ENCODE measurements around the gene GPR4. TPM values are rescaled to one million over a fixed set of nuclear protein-coding genes. Genes with fewer than 3 reads are reported as not detected.
A peak's percentile ranks its signal among the peaks of the same experiment; 100 is the strongest.
"Not testable (repeated sequence)": the region's sequence is repeated elsewhere in the genome, so short reads cannot be mapped to it uniquely, and the experiment has no call there.

GPR4 gene
- total RNA-seq, 3 donors from 2014 or later = 1.1 to 8.8 (median 1.2) TPM

DNA sequence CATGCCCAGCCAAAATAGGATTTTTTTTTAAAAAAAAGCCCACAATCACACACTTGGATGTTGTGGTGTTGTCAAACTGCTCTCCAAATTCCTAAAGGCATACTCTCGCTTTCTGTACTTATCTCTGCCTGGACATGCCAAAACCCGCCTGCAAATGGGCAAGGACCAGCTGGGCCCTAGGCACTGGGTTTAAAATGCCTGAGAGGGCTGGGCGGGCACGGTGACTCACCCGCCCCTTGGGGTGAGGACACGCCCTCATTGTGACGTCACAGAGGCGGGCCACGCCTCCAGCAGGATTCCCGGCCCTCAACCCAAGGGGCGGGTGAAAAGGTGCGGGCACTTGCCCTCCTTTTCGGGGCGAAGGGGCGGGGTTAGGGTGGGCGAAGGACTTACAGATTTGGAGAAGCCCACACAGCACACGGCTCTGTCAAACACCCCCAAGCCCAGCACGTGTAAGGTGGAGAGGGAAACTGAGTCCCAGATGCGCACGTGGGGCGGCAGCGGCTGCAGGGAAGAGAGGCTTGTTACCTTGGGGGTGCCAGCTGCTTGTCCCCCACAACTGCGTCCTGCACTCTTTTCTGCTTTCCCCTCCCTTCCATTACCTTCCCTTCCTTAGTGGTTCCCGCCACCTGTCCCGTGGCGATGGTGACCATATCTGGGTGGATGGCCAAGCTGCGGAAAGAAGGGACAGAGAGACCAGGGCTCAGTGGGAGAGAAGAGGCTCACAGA lies 30.6 kb upstream of the GPR4 start:
- no peaks in the 10 kb centered on the region for H3K4me1 ChIP-seq
- H3K27me3 ChIP-seq = no peaks in the 10 kb centered on the region
- no peaks in the 10 kb centered on the region for H3K9me3 ChIP-seq
- H3K36me3 ChIP-seq = no peaks in the 10 kb centered on the region
- DNase-seq (ENCODE audit: low spot score in 2 of 2) = peak; percentile 68 to 71
- H3K27ac ChIP-seq = peak overlapping the region; percentile 3 to 72
- no peak overlapping the region for H3K4me3 ChIP-seq
- intact Hi-C loops (cut with DNase I; ENCODE audit: low total_unique reads) = loop anchor here (10.0 kb wide), 1 partner anchor 108 kb away; no protein-coding TSS in a partner anchor
- TF ChIP-seq POLR2A (IDR thresholded peaks at IDR 0.05) (no peak), POLR2AphosphoS5 (IDR thresholded peaks at IDR 0.05) (peak in 1 of 3 donors; percentile 19)
- TF ChIP-seq, protein P1, sequence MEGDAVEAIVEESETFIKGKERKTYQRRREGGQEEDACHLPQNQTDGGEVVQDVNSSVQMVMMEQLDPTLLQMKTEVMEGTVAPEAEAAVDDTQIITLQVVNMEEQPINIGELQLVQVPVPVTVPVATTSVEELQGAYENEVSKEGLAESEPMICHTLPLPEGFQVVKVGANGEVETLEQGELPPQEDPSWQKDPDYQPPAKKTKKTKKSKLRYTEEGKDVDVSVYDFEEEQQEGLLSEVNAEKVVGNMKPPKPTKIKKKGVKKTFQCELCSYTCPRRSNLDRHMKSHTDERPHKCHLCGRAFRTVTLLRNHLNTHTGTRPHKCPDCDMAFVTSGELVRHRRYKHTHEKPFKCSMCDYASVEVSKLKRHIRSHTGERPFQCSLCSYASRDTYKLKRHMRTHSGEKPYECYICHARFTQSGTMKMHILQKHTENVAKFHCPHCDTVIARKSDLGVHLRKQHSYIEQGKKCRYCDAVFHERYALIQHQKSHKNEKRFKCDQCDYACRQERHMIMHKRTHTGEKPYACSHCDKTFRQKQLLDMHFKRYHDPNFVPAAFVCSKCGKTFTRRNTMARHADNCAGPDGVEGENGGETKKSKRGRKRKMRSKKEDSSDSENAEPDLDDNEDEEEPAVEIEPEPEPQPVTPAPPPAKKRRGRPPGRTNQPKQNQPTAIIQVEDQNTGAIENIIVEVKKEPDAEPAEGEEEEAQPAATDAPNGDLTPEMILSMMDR (IDR thresholded peaks at IDR 0.05) = no peak

DNA sequence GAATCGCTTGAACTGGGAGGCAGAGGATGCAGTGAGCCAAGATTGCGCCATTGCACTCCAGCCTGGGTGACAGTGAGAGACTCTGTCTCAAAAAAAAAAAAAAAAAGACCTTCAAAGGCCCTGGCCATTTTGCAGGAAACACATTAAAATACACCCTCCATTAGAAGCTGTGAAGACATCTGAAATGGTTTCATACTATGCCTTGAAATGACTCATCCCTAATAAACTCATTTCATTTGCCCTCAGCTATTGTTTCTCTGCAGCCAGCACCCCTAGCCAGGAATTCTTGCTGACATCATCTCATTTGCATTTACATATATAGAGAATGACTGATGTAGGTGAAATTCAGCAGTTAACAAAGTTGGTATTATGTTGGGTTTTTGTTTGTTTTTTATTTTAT lies 28.5 kb upstream of the GPR4 start:
- no peak overlapping the region for H3K4me3 ChIP-seq
- intact Hi-C loops (cut with DNase I; ENCODE audit: low total_unique reads) = loop anchor here (10.0 kb wide), 1 partner anchor 106 kb away; no protein-coding TSS in a partner anchor
- TF ChIP-seq, protein P1 (IDR thresholded peaks at IDR 0.05) = no peak
- TF ChIP-seq POLR2AphosphoS5 (IDR thresholded peaks at IDR 0.05) = no peak
- no peak for TF ChIP-seq POLR2A (IDR thresholded peaks at IDR 0.05)
- no peaks in the 10 kb centered on the region for H3K4me1 ChIP-seq
- H3K27ac ChIP-seq = no peak overlapping the region
- DNase-seq (ENCODE audit: low spot score in 2 of 2) = no peak
- H3K36me3 ChIP-seq = no peaks in the 10 kb centered on the region
- no peaks in the 10 kb centered on the region for H3K9me3 ChIP-seq
- H3K27me3 ChIP-seq = no peaks in the 10 kb centered on the region

DNA sequence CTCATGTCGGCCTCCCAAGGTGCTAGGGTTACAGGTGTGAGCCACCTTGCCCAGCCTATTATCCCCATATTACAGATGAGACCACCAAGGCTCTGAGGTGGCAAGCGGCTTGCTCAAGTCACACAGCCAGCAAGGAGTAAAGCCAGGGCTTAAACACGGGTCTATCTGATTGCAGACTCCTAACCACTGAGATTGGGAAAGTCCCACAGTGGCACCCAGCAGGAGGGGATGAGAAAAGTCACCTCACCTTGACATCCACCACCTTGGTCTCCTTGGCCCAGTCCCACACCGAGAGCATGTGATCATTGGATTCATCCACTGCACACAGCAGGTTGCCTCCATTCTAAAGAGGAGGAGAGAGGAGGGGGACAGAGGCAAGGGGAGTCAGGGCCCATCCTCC lies 27.7 kb upstream of the GPR4 start:
- H3K27me3 ChIP-seq = no peaks in the 10 kb centered on the region
- H3K27ac ChIP-seq = no peak overlapping the region
- intact Hi-C loops (cut with DNase I; ENCODE audit: low total_unique reads) = loop anchor here (10.0 kb wide), 1 partner anchor 105 kb away; no protein-coding TSS in a partner anchor
- no peak for TF ChIP-seq POLR2A (IDR thresholded peaks at IDR 0.05)
- no peak for TF ChIP-seq POLR2AphosphoS5 (IDR thresholded peaks at IDR 0.05)
- TF ChIP-seq, protein P1 (IDR thresholded peaks at IDR 0.05) = no peak
- no peaks in the 10 kb centered on the region for H3K4me1 ChIP-seq
- no peaks in the 10 kb centered on the region for H3K9me3 ChIP-seq
- DNase-seq (ENCODE audit: low spot score in 2 of 2) = no peak
- no peaks in the 10 kb centered on the region for H3K36me3 ChIP-seq
- no peak overlapping the region for H3K4me3 ChIP-seq

DNA sequence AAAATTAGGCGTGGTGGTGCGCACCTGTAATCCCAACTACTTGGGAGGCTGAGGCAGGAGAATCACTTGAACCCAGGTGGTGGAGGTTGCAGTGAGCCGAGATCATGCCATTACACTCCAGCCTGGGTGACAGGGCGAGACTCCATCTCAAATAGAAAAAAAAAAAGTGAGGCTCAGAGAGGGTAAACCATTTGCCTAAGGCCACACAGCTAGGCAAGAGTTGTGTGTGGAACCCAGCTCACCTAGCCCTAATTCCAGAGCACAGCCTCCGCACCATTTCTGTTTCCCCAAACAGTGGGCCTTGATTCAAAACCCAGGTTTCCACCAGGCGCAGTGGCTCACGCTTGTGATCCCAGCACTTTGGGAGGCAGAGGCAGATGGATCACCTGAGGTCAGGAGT lies 26.2 kb upstream of the GPR4 start:
- H3K27me3 ChIP-seq; H3K9me3 ChIP-seq; DNase-seq (ENCODE audit: low spot score in 2 of 2); intact Hi-C loops (cut with DNase I; ENCODE audit: low total_unique reads); H3K4me1 ChIP-seq; H3K27ac ChIP-seq; H3K36me3 ChIP-seq; H3K4me3 ChIP-seq: not testable (repeated sequence)

DNA sequence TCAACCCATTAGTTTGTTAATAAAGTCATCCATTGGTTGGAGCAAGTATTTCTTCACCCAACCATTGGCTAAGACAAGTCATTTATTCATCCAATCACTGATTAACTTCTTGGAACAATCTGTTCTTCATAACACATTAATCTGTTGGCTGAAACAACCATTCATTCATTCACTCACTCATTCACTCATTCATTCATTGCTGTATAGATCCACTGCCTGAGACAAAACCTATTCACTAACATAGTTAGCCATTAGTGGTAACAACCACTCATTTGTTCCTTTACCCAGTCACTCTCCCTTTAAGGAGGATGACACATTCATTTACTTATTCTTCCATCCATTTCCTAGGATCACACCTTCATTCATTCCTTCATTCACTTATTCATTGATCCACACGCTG lies 22.0 kb upstream of the GPR4 start:
- no peaks in the 10 kb centered on the region for H3K36me3 ChIP-seq

More for the DNA sequence above, 22.0 kb upstream of the GPR4 start:
- Histone ChIP-seq H3K4me3 (no peak overlapping the region), H3K27ac (no peak overlapping the region), H3K9me3 (no peaks in the 10 kb centered on the region), H3K4me1 (no peaks in the 10 kb centered on the region), H3K27me3 (no peaks in the 10 kb centered on the region)
- no peak for TF ChIP-seq POLR2AphosphoS5 (IDR thresholded peaks at IDR 0.05)
- TF ChIP-seq, protein P1 (IDR thresholded peaks at IDR 0.05) = no peak
- TF ChIP-seq POLR2A (IDR thresholded peaks at IDR 0.05) = no peak
- intact Hi-C loops (cut with DNase I; ENCODE audit: low total_unique reads) = no loop called here
- no peak for DNase-seq (ENCODE audit: low spot score in 2 of 2)

Data from breast epithelium (tissue), 4 donors.